Ovary (tissue), 9 donors: ENCODE data around the gene NEK9. TPM values are rescaled to one million over a fixed set of nuclear protein-coding genes. Genes with fewer than 3 reads are reported as not detected.
"Not testable (repeated sequence)": the region's sequence is repeated elsewhere in the genome, so short reads cannot be mapped to it uniquely, and the experiment has no call there.

Source experiments
- DNase-seq, 5 donors: peaks; one replicate each; pipeline ENCODE4 v3.0.0-alpha.2; 2019 to 2020
- H3K27ac ChIP-seq, 2 donors: fragments of 200-600 bp; one replicate each; pipeline versions ENCODE4 v1.5.1 to v1.8.0; 2019 to 2022
- H3K27me3 ChIP-seq: fragments of 200-600 bp; one replicate; pipeline ENCODE4 v1.8.0; 2022
- H3K36me3 ChIP-seq: fragments of 200-600 bp; sonication (generic); one replicate; pipeline ENCODE4 v1.5.1; 2019
- H3K4me1 ChIP-seq: one replicate; pipeline ENCODE4 v1.8.1; 2013; ENCODE audit warnings: mild to moderate bottlenecking, moderate library complexity; ENCODE audit not compliant: insufficient read depth
- H3K4me3 ChIP-seq: fragments of 200-600 bp; sonication (generic); one replicate; pipeline ENCODE4 v1.5.1; 2017
- H3K9me3 ChIP-seq, 2 donors: fragments of 200-600 bp in 1 of 2; sonication (generic) in 1 of 2; one replicate each; pipeline versions ENCODE4 v1.5.1 to v1.8.1; 2013 to 2019; ENCODE audit warnings: mild to moderate bottlenecking in 1 of 2, moderate library complexity in 1 of 2
- EP300 ChIP-seq: sonication (generic); formaldehyde crosslinking; IDR thresholded peaks from one replicate; pipeline ENCODE4 v1.6.1; 2017; ENCODE audit warnings: antibody characterized with exemption
- POLR2A ChIP-seq: fragments of 450-650 bp; IDR thresholded peaks from one replicate; pipeline ENCODE4 v1.6.1; 2017; ENCODE audit warnings: antibody characterized with exemption, mild to moderate bottlenecking, moderate library complexity
- WGBS, 3 donors: extraction: QIAGEN DNeasy Blood & Tissue Kit in 1 of 3; methylation state at CpG; one replicate each; pipeline versions ENCODE4 v1.1.5 to v1.1.7; 2013 to 2017; 5-methylcytosine and 5-hydroxymethylcytosine counted together
- intact Hi-C, 4 donors: fragments of 100-400 bp; cut with DNase I; formaldehyde crosslinking; loops; one replicate each; pipeline versions ENCODE4 v1.11.0 to v1.15.1; 2022 to 2023
- polyA plus RNA-seq, 2 donors: library from polyadenylated mRNA; stranded (reverse); fragments of 200-250 nt in 1 of 2; fragments of 350-450 nt in 1 of 2; fragmentation: Illumina TruSeq in 1 of 2; extraction: RNeasy Lipid Tissue Mini Kit (QIAGEN cat#74804) in 1 of 2; gene quantifications; one replicate each; pipeline ENCODE4 v1.2.3, GENCODE V29; 2013 to 2014
- total RNA-seq, 7 donors: library from RNA; depleted of rRNA in 2 of 7; stranded (reverse); fragments of >200 nt in 2 of 7; fragmentation: NEBNext Ultra II Directional in 3 of 7; extraction: Animal tissue kit (Norgen Biotek cat#: 25700) in 3 of 7; gene quantifications; one replicate each; pipeline versions ENCODE4 v1.1.0 to v1.2.4, GENCODE V29; 2016 to 2023
- TF ChIP-seq, protein P1 (sequence below), 3 donors: fragments of 450-650 bp in 2 of 3; fragments of 200-600 bp in 1 of 3; IDR thresholded peaks; one replicate each; pipeline versions ENCODE4 v1.5.1 to v1.8.0; 2016 to 2022; ENCODE audit warnings: antibody characterized with exemption in 3 of 3, mild to moderate bottlenecking in 1 of 3
- donor health status: DM: no; HTN: no; CAD: no; lungs with moderate emphysema.
- donor health status: DM: no; HTN: no; CAD: no.
- donor health status: Bipolar disorder and iron deficiency.
- donor health status: DM: yes; HTN: yes; CAD: no.
- donor health status: DM: no; HTN: no; CAD: no.
- donor health status: DM: yes; HTN: yes; CAD: no.

NEK9 gene
- total and polyA plus RNA-seq, 9 donors = 57.0 to 140 (median 105) TPM

DNA sequence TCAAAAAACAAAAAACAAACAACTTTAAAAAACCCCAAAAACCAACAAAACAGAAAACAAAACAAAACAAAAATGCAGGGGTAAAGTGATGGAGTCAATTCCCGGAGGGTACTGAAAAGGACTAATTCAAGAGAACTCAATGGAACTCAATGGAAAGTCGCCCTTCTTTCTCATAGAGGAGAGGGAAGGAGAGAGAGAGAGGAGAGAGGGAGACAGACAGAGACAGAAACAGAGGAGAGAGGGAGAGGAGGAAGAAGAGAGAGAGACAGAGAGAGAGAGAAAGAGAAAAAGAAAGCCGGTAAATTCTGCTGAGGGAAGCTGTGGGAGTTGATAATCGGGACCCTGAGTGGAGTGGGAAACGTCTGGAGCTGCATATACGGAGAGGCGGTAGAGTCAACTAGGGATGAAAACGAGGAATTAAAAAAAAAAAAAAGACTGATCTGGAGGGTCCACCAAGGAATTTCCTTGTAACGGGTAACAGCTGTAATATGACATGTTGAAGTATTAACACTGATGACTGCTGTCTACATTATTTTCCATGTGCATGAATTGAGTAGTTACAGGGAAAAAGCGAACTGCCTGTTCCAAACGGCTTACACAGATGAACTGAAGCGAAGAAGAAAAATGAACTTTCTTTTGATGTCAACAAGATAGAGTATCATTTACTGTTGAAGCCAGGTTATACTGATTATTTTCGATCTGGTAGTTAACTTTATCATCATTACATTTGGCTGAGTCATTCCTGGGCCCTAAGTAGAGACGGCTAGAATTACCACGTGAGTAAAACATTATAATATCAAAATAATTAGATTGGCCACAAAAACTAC, 58.3 kb downstream of the NEK9 start:
- TF ChIP-seq, protein P1, sequence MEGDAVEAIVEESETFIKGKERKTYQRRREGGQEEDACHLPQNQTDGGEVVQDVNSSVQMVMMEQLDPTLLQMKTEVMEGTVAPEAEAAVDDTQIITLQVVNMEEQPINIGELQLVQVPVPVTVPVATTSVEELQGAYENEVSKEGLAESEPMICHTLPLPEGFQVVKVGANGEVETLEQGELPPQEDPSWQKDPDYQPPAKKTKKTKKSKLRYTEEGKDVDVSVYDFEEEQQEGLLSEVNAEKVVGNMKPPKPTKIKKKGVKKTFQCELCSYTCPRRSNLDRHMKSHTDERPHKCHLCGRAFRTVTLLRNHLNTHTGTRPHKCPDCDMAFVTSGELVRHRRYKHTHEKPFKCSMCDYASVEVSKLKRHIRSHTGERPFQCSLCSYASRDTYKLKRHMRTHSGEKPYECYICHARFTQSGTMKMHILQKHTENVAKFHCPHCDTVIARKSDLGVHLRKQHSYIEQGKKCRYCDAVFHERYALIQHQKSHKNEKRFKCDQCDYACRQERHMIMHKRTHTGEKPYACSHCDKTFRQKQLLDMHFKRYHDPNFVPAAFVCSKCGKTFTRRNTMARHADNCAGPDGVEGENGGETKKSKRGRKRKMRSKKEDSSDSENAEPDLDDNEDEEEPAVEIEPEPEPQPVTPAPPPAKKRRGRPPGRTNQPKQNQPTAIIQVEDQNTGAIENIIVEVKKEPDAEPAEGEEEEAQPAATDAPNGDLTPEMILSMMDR (IDR thresholded peaks at IDR 0.05) = peak in 1 of 3 donors; percentile 18
- no peak for TF ChIP-seq POLR2A
- H3K27ac ChIP-seq = peak overlapping the region in 1 of 2 donors; percentile 75
- H3K36me3 ChIP-seq = no peaks in the 10 kb centered on the region
- no peaks in the 10 kb centered on the region for H3K9me3 ChIP-seq
- 6 to 8% (median 6%) methylated on average over 15 of the region's 15 CpGs for WGBS, 3 donors
- peaks cover 5% of the 10 kb centered on the region for H3K4me1 ChIP-seq
- DNase-seq = no peak
- intact Hi-C loops = no loop called here
- H3K27me3 ChIP-seq = no peaks in the 10 kb centered on the region
- peak overlapping the region; percentile 53 for H3K4me3 ChIP-seq

DNA sequence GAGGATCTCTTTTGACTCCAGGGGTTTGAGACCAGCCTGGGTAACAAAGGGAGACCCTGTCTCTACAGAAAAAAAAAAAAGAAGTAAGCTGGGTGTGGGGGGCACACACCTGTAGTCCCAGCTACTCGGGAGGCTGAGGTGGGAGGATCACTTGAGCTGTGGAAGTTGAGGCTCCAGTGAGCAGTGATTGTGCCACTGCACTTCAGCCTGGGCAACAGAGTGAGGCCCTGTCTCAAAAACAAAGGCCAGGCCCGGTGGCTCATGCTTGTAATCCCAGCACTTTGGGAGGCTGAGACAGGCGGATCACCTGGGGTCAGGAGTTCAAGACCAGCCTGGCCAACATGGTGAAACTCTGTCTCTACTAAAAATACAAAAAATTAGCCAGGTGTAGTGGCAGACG, 59.1 kb downstream of the NEK9 start:
- H3K9me3 ChIP-seq, H3K27ac ChIP-seq, H3K4me1 ChIP-seq, DNase-seq, H3K27me3 ChIP-seq, intact Hi-C loops, H3K36me3 ChIP-seq, H3K4me3 ChIP-seq: not testable (repeated sequence)
- WGBS, 3 donors = 81 to 86% (median 83%) methylated on average over 4 of the region's 4 CpGs

GRCh38 chr14:75067212-75067611, 59.6 kb downstream of the NEK9 start:
- 96 to 100% (median 98%) methylated on average over 1 of the region's 1 CpG for WGBS, 3 donors
- H3K27ac ChIP-seq = no peak overlapping the region
- no peaks in the 10 kb centered on the region for H3K27me3 ChIP-seq
- no peak for DNase-seq
- H3K4me3 ChIP-seq = no peak overlapping the region
- TF ChIP-seq, protein P1 (IDR thresholded peaks at IDR 0.05) = no peak
- TF ChIP-seq POLR2A = no peak
- TF ChIP-seq EP300 = no peak
- no peaks in the 10 kb centered on the region for H3K36me3 ChIP-seq
- intact Hi-C loops = no loop called here
- H3K9me3 ChIP-seq = no peaks in the 10 kb centered on the region
- peaks cover 9% of the 10 kb centered on the region for H3K4me1 ChIP-seq

GRCh38 chr14:75066691-75067090, 60.2 kb downstream of the NEK9 start:
- H3K4me1 ChIP-seq = peaks cover 9% of the 10 kb centered on the region
- TF ChIP-seq EP300 = no peak
- no peaks in the 10 kb centered on the region for H3K36me3 ChIP-seq
- no peak for DNase-seq
- intact Hi-C loops = no loop called here
- WGBS, 3 donors = 96 to 98% (median 97%) methylated on average over 3 of the region's 3 CpGs
- H3K27me3 ChIP-seq = no peaks in the 10 kb centered on the region
- no peak overlapping the region for H3K27ac ChIP-seq
- H3K4me3 ChIP-seq = no peak overlapping the region
- no peaks in the 10 kb centered on the region for H3K9me3 ChIP-seq

- TF ChIP-seq EP300 (no peak), POLR2A (no peak)
- peak overlapping the region; percentile 75 for H3K4me3 ChIP-seq
- H3K9me3 ChIP-seq = no peaks in the 10 kb centered on the region
- 54 to 56% (median 55%) methylated on average over 8 of the region's 8 CpGs for WGBS, 3 donors
- H3K36me3 ChIP-seq = no peaks in the 10 kb centered on the region
- intact Hi-C loops = no loop called here
- DNase-seq = no peak
- no peak overlapping the region for H3K27ac ChIP-seq
- H3K4me1 ChIP-seq = peaks cover 9% of the 10 kb centered on the region
- H3K27me3 ChIP-seq = no peaks in the 10 kb centered on the region
Measured at GRCh38 chr14:75064205-75064567, 62.7 kb downstream of the NEK9 start.

- peak within 1 kb of the TSS in 1 of 2 donors; percentile 52 for H3K27ac ChIP-seq
- H3K4me3 ChIP-seq = peak within 1 kb of the TSS; percentile 75
- TF ChIP-seq EP300 (no peak), POLR2A (peak; percentile 30)
- no peaks in the 10 kb centered on the region for H3K27me3 ChIP-seq
- no peaks in the 10 kb centered on the region for H3K9me3 ChIP-seq
- no peaks in the 10 kb centered on the region for H3K36me3 ChIP-seq
- 0% methylated on average over 34 of the region's 34 CpGs for WGBS, 3 donors
- DNase-seq = peak; percentile 89 to 97 (median 96)
- H3K4me1 ChIP-seq = peaks cover 9% of the 10 kb centered on the region
- intact Hi-C loops = loop anchor here in 1 of 4 donors (2.0 kb wide), 1 partner anchor 15 kb away; no protein-coding TSS in a partner anchor
Measured at GRCh38 chr14:75063491-75064204, 63.2 kb downstream of the NEK9 start, which contains the start of gene ACYP1. Gene ACYP1, minus strand, starts transcription at chr14:75064024. Its CDS starts 471 bp downstream, at chr14:75063553.
